Prostate gland (tissue), 2 donors: Measurements from ENCODE around the gene FRMD3. TPM values are rescaled to one million over a fixed set of nuclear protein-coding genes. Genes with fewer than 3 reads are reported as not detected.

Experiments
- DNase-seq: peaks from one replicate; pipeline ENCODE4 v3.0.0-alpha.2; 2019; ENCODE audit warnings: low spot score
- H3K27ac ChIP-seq, 2 donors: fragments of 200-600 bp; sonication (generic); 2 replicates each; pipeline ENCODE4 v1.5.1; 2017 to 2019
- H3K27me3 ChIP-seq: fragments of 200-600 bp; sonication (generic); replicated peaks from 2 replicates; pipeline ENCODE4 v1.5.1; 2019; ENCODE audit not compliant: insufficient read depth
- H3K36me3 ChIP-seq, 2 donors: fragments of 200-600 bp; sonication (generic); 1 replicate in 1 of 2; 2 replicates in 1 of 2; pipeline versions ENCODE4 v1.5.1 to v1.8.1; 2017 to 2019
- H3K4me1 ChIP-seq: fragments of 200-600 bp; sonication (generic); replicated peaks from 2 replicates; pipeline ENCODE4 v1.5.1; 2019
- H3K4me3 ChIP-seq, 2 donors: fragments of 200-600 bp; sonication (generic); 2 replicates each; pipeline ENCODE4 v1.5.1; 2017 to 2019
- H3K9me3 ChIP-seq: fragments of 200-600 bp; sonication (generic); 2 replicates; pipeline ENCODE4 v1.5.1; 2017
- CTCF ChIP-seq, 4 experiments: fragments of 200-600 bp in 2 of 4; fragments of 450-650 bp in 2 of 4; sonication (generic) in 2 of 4; IDR thresholded peaks; 1 replicate in 3 of 4; 2 replicates in 1 of 4; pipeline ENCODE4 v1.5.1; 2016 to 2019; ENCODE audit warnings: antibody characterized with exemption in 4 of 4, mild to moderate bottlenecking in 2 of 4, moderate library complexity in 2 of 4
- POLR2A ChIP-seq: fragments of 450-650 bp; IDR thresholded peaks from one replicate; pipeline ENCODE4 v1.6.1; 2016; ENCODE audit warnings: antibody characterized with exemption, mild to moderate bottlenecking
- POLR2AphosphoS5 ChIP-seq: sonication (generic); formaldehyde crosslinking; IDR thresholded peaks from one replicate; pipeline ENCODE4 v1.6.1; 2017; ENCODE audit warnings: antibody characterized with exemption
- WGBS: methylation state at CpG from one replicate; pipeline ENCODE4 v1.1.5; 2018; 5-methylcytosine and 5-hydroxymethylcytosine counted together
- intact Hi-C: fragments of 100-400 bp; cut with DNase I; formaldehyde crosslinking; loops from one replicate; pipeline ENCODE4 v1.14.2; 2022
- total RNA-seq, 2 donors: library from RNA; depleted of rRNA; stranded (reverse); fragments of >200 nt; gene quantifications; one replicate each; pipeline ENCODE4 v1.1.0, GENCODE V29; 2016

FRMD3 gene
- total RNA-seq, 2 donors from 2014 or later, result 2.3 to 3.4 TPM

GRCh38 chr9:83334320-83334719, 203.9 kb downstream of the FRMD3 start:
- DNase-seq, result peak; percentile 60
- no peaks in the 10 kb centered on the region for H3K9me3 ChIP-seq
- H3K36me3 ChIP-seq, result no peaks in the 10 kb centered on the region
- H3K27ac ChIP-seq, result no peak overlapping the region
- TF ChIP-seq POLR2AphosphoS5 (peak; percentile 44), POLR2A (no peak), CTCF (IDR thresholded peaks at IDR 0.05) (peak; percentile 85 to 93 (median 88))
- H3K27me3 ChIP-seq, result no peaks in the 10 kb centered on the region
- no peaks in the 10 kb centered on the region for H3K4me1 ChIP-seq
- 5% methylated on average over 4 of the region's 4 CpGs for WGBS
- intact Hi-C loops, result loop anchor here (5.0 to 10.0 kb wide), 2 partner anchors 208 to 310 kb away; no protein-coding TSS in a partner anchor
- H3K4me3 ChIP-seq, result no peak overlapping the region

GRCh38 chr9:83330207-83331196, 207.7 kb downstream of the FRMD3 start:
- DNase-seq, result no peak
- intact Hi-C loops, result loop anchor here (5.0 to 10.0 kb wide), 2 partner anchors 212 to 314 kb away; no protein-coding TSS in a partner anchor
- Histone ChIP-seq H3K4me1 (no peaks in the 10 kb centered on the region), H3K9me3 (no peaks in the 10 kb centered on the region), H3K27ac (no peak overlapping the region), H3K4me3 (no peak overlapping the region), H3K36me3 (no peaks in the 10 kb centered on the region), H3K27me3 (no peaks in the 10 kb centered on the region)
- TF ChIP-seq POLR2AphosphoS5 (no peak), POLR2A (no peak), CTCF (IDR thresholded peaks at IDR 0.05) (no peak)
- WGBS, result 98% methylated on average over 8 of the region's 8 CpGs

- Histone ChIP-seq H3K4me3 (no peak overlapping the region), H3K9me3 (no peaks in the 10 kb centered on the region), H3K36me3 (no peaks in the 10 kb centered on the region), H3K4me1 (no peaks in the 10 kb centered on the region), H3K27ac (no peak overlapping the region), H3K27me3 (no peaks in the 10 kb centered on the region)
- TF ChIP-seq CTCF (IDR thresholded peaks at IDR 0.05) (no peak), POLR2A (no peak), POLR2AphosphoS5 (no peak)
- DNase-seq, result no peak
- WGBS, result 69% methylated on average over 6 of the region's 6 CpGs
- intact Hi-C loops, result no loop called here
Measured at GRCh38 chr9:83327750-83328622, 210.2 kb downstream of the FRMD3 start.

GRCh38 chr9:83327323-83327722, 210.9 kb downstream of the FRMD3 start:
- H3K4me3 ChIP-seq, result no peak overlapping the region
- H3K27me3 ChIP-seq, result no peaks in the 10 kb centered on the region
- 59% methylated on average over 3 of the region's 3 CpGs for WGBS
- H3K9me3 ChIP-seq, result no peaks in the 10 kb centered on the region
- TF ChIP-seq POLR2AphosphoS5 (no peak), CTCF (IDR thresholded peaks at IDR 0.05) (no peak), POLR2A (no peak)
- no peaks in the 10 kb centered on the region for H3K4me1 ChIP-seq
- no peaks in the 10 kb centered on the region for H3K36me3 ChIP-seq
- intact Hi-C loops, result no loop called here
- H3K27ac ChIP-seq, result no peak overlapping the region
- DNase-seq, result no peak
